Transverse colon (tissue), 3 donors: ENCODE measurements around the gene CEACAM18.

Experiments
- EP300 ChIP-seq: sonication (generic); formaldehyde crosslinking; IDR thresholded peaks from one replicate; pipeline ENCODE4 v1.6.1; 2017; ENCODE audit warnings: antibody characterized with exemption, low read depth
- POLR2A ChIP-seq: fragments of 450-650 bp; IDR thresholded peaks from one replicate; pipeline ENCODE4 v1.6.1; 2016; ENCODE audit warnings: antibody characterized with exemption, mild to moderate bottlenecking, moderate library complexity
- TF ChIP-seq, protein P1 (sequence below), 5 experiments: fragments of 200-600 bp in 3 of 5; fragments of 450-650 bp in 2 of 5; sonication (generic) in 3 of 5; IDR thresholded peaks; 1 replicate in 2 of 5; 2 replicates in 3 of 5; pipeline ENCODE4 v1.5.1; 2016 to 2017; ENCODE audit warnings: antibody characterized with exemption in 5 of 5, inconsistent platforms in 3 of 5, mild to moderate bottlenecking in 2 of 5, moderate library complexity in 1 of 5

DNA sequence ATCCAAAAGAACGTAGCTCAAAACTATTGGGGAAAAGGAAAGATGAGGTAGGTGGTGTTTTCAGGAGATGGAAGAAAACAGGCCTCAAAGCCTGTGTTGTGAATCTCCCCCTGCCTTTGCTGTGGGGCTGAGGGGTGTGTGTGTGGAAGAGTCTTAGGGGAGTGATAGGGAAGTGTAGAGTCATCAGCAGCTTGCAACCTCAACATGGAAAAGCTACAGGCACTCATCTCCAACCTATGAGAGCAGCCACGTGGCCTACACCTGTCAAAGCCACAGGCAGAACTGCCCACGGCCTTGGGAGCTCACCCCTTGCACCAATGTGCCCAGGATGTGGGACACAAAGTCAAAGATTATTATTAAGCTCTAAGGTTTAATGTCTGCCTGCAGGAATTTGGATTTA is 27.6 kb downstream of the CEACAM18 start:
- TF ChIP-seq, protein P1, sequence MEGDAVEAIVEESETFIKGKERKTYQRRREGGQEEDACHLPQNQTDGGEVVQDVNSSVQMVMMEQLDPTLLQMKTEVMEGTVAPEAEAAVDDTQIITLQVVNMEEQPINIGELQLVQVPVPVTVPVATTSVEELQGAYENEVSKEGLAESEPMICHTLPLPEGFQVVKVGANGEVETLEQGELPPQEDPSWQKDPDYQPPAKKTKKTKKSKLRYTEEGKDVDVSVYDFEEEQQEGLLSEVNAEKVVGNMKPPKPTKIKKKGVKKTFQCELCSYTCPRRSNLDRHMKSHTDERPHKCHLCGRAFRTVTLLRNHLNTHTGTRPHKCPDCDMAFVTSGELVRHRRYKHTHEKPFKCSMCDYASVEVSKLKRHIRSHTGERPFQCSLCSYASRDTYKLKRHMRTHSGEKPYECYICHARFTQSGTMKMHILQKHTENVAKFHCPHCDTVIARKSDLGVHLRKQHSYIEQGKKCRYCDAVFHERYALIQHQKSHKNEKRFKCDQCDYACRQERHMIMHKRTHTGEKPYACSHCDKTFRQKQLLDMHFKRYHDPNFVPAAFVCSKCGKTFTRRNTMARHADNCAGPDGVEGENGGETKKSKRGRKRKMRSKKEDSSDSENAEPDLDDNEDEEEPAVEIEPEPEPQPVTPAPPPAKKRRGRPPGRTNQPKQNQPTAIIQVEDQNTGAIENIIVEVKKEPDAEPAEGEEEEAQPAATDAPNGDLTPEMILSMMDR (IDR thresholded peaks at IDR 0.05): no peak
- TF ChIP-seq POLR2A (no peak), EP300 (no peak)
